Measurements from ENCODE around the gene JADE3. TPM values are rescaled to one million over a fixed set of nuclear protein-coding genes. Genes with fewer than 3 reads are reported as not detected.
"Not testable (repeated sequence)": the region's sequence is repeated elsewhere in the genome, so short reads cannot be mapped to it uniquely, and the experiment has no call there.

JADE3 gene
- total RNA-seq, 1 donor: 3.0 TPM

GRCh38 chrX:46916273-46916672 is 4.1 kb downstream of the JADE3 start:
- Histone ChIP-seq H3K4me3 (ENCODE audit: low read length) (no peak overlapping the region), H3K27me3 (ENCODE audit: insufficient read depth, low read length) (no peaks in the 10 kb centered on the region), H3K4me1 (ENCODE audit: insufficient read depth, low read length) (peaks cover 9% of the 10 kb centered on the region), H3K9me3 (ENCODE audit: low read depth, low read length) (no peaks in the 10 kb centered on the region)

- no peaks in the 10 kb centered on the region for H3K9me3 ChIP-seq (ENCODE audit: low read depth, low read length)
- no peaks in the 10 kb centered on the region for H3K27me3 ChIP-seq (ENCODE audit: insufficient read depth, low read length)
- H3K4me1 ChIP-seq (ENCODE audit: insufficient read depth, low read length): peaks cover 9% of the 10 kb centered on the region
- no peak overlapping the region for H3K4me3 ChIP-seq (ENCODE audit: low read length)
Observed at GRCh38 chrX:46917622-46918021, 5.4 kb downstream of the JADE3 start.

GRCh38 chrX:46918434-46918833 is 6.2 kb downstream of the JADE3 start:
- Histone ChIP-seq H3K4me3 (ENCODE audit: low read length) (no peak overlapping the region), H3K4me1 (ENCODE audit: insufficient read depth, low read length) (peaks cover 7% of the 10 kb centered on the region), H3K9me3 (ENCODE audit: low read depth, low read length) (no peaks in the 10 kb centered on the region), H3K27me3 (ENCODE audit: insufficient read depth, low read length) (no peaks in the 10 kb centered on the region)

- H3K4me3 ChIP-seq (ENCODE audit: low read length): no peak overlapping the region
Observed at GRCh38 chrX:46920235-46920634, 8.0 kb downstream of the JADE3 start.

GRCh38 chrX:46922611-46923010 is 10.4 kb downstream of the JADE3 start:
- H3K27me3 ChIP-seq (ENCODE audit: insufficient read depth, low read length): no peaks in the 10 kb centered on the region
- no peak overlapping the region for H3K4me3 ChIP-seq (ENCODE audit: low read length)
- no peaks in the 10 kb centered on the region for H3K9me3 ChIP-seq (ENCODE audit: low read depth, low read length)
- H3K4me1 ChIP-seq (ENCODE audit: insufficient read depth, low read length): no peaks in the 10 kb centered on the region

More at GRCh38 chrX:46920235-46920634, 8.0 kb downstream of the JADE3 start:
- Histone ChIP-seq H3K4me1 (ENCODE audit: insufficient read depth, low read length) (no peaks in the 10 kb centered on the region), H3K27me3 (ENCODE audit: insufficient read depth, low read length) (no peaks in the 10 kb centered on the region), H3K9me3 (ENCODE audit: low read depth, low read length) (no peaks in the 10 kb centered on the region)

- Histone ChIP-seq H3K4me3 (ENCODE audit: low read length) (no peak overlapping the region), H3K27me3 (ENCODE audit: insufficient read depth, low read length) (no peaks in the 10 kb centered on the region), H3K9me3 (ENCODE audit: low read depth, low read length) (no peaks in the 10 kb centered on the region), H3K4me1 (ENCODE audit: insufficient read depth, low read length) (no peaks in the 10 kb centered on the region)
Observed at GRCh38 chrX:46927718-46928117, 15.5 kb downstream of the JADE3 start.

GRCh38 chrX:46929439-46930261 is 17.4 kb downstream of the JADE3 start:
- Histone ChIP-seq H3K4me1 (ENCODE audit: insufficient read depth, low read length) (no peaks in the 10 kb centered on the region), H3K9me3 (ENCODE audit: low read depth, low read length) (no peaks in the 10 kb centered on the region), H3K4me3 (ENCODE audit: low read length) (no peak overlapping the region), H3K27me3 (ENCODE audit: insufficient read depth, low read length) (no peaks in the 10 kb centered on the region)

GRCh38 chrX:46935295-46935694 is 23.1 kb downstream of the JADE3 start:
- H3K9me3 ChIP-seq (ENCODE audit: low read depth, low read length): no peaks in the 10 kb centered on the region
- no peaks in the 10 kb centered on the region for H3K4me1 ChIP-seq (ENCODE audit: insufficient read depth, low read length)
- no peaks in the 10 kb centered on the region for H3K27me3 ChIP-seq (ENCODE audit: insufficient read depth, low read length)
- no peak overlapping the region for H3K4me3 ChIP-seq (ENCODE audit: low read length)

- H3K27me3 ChIP-seq (ENCODE audit: insufficient read depth, low read length): no peaks in the 10 kb centered on the region
- H3K4me1 ChIP-seq (ENCODE audit: insufficient read depth, low read length): no peaks in the 10 kb centered on the region
- no peaks in the 10 kb centered on the region for H3K9me3 ChIP-seq (ENCODE audit: low read depth, low read length)
- no peak overlapping the region for H3K4me3 ChIP-seq (ENCODE audit: low read length)
Observed at GRCh38 chrX:46938589-46938988, 26.4 kb downstream of the JADE3 start.

DNA sequence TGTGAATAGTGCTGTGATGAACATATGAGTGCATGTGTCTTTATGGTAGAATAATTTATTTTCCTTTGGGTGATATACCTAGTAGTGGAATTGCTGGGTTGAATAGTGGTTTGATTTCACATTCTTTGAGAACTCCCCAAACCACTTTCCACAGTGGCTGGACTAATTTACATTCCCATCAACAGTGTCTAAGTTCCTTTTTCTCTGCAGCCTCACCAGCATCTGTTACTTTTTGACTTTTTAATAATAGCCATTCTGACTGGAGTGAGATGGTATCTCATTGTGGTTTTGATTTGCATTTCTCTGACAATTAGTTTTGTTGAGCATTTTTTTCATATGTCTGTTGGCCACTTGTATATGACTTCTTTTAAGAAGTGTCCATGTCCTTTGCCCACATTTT is 29.1 kb downstream of the JADE3 start:
- no peak overlapping the region for H3K4me3 ChIP-seq (ENCODE audit: low read length)
- H3K27me3 ChIP-seq (ENCODE audit: insufficient read depth, low read length): no peaks in the 10 kb centered on the region
- H3K4me1 ChIP-seq (ENCODE audit: insufficient read depth, low read length): no peaks in the 10 kb centered on the region
- H3K9me3 ChIP-seq (ENCODE audit: low read depth, low read length): no peaks in the 10 kb centered on the region

DNA sequence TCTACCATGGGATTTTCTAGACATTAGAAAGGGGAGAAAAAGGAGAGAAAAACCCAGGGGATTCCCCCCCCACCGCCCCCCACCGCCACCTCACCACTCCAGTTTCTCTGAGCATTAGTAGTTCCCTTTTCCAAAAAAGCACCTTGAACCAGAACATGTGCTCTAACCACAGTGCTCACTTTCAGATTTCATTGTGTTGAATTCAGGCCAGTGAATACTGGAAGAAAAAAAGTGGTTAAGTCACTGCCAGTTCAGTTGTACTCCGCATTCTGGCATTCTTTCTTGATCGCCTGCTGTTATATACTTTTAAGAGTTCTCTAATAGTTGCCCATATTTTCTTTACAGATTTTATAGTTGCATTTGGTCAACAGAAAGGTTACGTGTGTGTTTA is 40.9 kb downstream of the JADE3 start:
- Histone ChIP-seq H3K9me3 (ENCODE audit: low read depth, low read length) (no peaks in the 10 kb centered on the region), H3K27me3 (ENCODE audit: insufficient read depth, low read length) (no peaks in the 10 kb centered on the region), H3K4me3 (ENCODE audit: low read length) (no peak overlapping the region), H3K4me1 (ENCODE audit: insufficient read depth, low read length) (peaks cover 4% of the 10 kb centered on the region)

- Histone ChIP-seq H3K27me3 (ENCODE audit: insufficient read depth, low read length) (no peaks in the 10 kb centered on the region), H3K9me3 (ENCODE audit: low read depth, low read length) (no peaks in the 10 kb centered on the region), H3K4me3 (ENCODE audit: low read length) (no peak overlapping the region), H3K4me1 (ENCODE audit: insufficient read depth, low read length) (peaks cover 4% of the 10 kb centered on the region)
Observed at GRCh38 chrX:46953597-46953996, 41.4 kb downstream of the JADE3 start.

- Histone ChIP-seq H3K27me3 (ENCODE audit: insufficient read depth, low read length) (no peaks in the 10 kb centered on the region), H3K4me3 (ENCODE audit: low read length) (no peak overlapping the region), H3K9me3 (ENCODE audit: low read depth, low read length) (no peaks in the 10 kb centered on the region), H3K4me1 (ENCODE audit: insufficient read depth, low read length) (peaks cover 4% of the 10 kb centered on the region)
Observed at GRCh38 chrX:46954716-46955115, 42.5 kb downstream of the JADE3 start.

GRCh38 chrX:46956589-46956988 is 44.4 kb downstream of the JADE3 start:
- not testable (repeated sequence) for H3K27me3 ChIP-seq (ENCODE audit: insufficient read depth, low read length); H3K4me3 ChIP-seq (ENCODE audit: low read length); H3K9me3 ChIP-seq (ENCODE audit: low read depth, low read length); H3K4me1 ChIP-seq (ENCODE audit: insufficient read depth, low read length)

DNA sequence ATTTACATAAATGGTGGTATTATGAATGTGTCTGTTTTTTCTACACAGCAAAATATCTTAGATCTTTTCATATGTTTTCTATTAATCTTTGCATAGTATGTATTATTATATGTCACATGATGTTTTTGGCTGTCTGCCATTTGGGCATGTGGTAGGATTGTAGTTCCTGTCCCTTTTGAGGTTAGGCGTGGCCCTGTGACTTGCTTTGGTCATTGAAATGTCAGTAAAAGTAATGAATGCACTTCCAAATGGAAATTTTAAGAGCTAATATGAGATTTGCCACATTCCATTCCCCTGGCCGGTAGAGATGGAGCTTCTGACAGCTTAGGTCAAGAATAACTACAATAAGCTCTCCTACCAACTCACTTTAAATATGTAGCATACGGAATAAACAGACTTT is 45.1 kb downstream of the JADE3 start:
- no peaks in the 10 kb centered on the region for H3K27me3 ChIP-seq (ENCODE audit: insufficient read depth, low read length)
- no peaks in the 10 kb centered on the region for H3K9me3 ChIP-seq (ENCODE audit: low read depth, low read length)
- H3K4me3 ChIP-seq (ENCODE audit: low read length): no peak overlapping the region
- peaks cover 4% of the 10 kb centered on the region for H3K4me1 ChIP-seq (ENCODE audit: insufficient read depth, low read length)

DNA sequence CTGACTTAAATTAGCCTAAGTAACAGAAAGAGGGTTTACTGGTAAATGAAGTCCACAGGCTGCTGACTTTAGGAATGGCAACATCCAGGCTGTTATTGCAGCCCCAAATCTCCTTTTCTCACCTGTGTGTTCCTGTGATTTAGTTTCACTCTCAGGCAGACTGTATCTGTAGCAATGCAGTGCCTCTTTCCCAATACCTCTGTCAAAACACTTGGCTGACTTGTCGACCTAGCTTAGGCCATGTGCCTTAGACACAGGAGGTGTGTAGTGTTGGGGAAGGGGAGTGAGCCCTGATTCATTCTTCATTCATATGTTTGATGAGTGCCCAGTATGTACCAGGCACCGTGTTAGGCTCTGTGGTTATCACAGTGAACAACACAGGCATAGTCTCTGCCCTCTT is 46.9 kb downstream of the JADE3 start:
- Histone ChIP-seq H3K27me3 (ENCODE audit: insufficient read depth, low read length) (no peaks in the 10 kb centered on the region), H3K9me3 (ENCODE audit: low read depth, low read length) (no peaks in the 10 kb centered on the region), H3K4me3 (ENCODE audit: low read length) (no peak overlapping the region), H3K4me1 (ENCODE audit: insufficient read depth, low read length) (no peaks in the 10 kb centered on the region)

Data from mononuclear cell (primary cell).